ENCODE results near the gene TBC1D5.

TBC1D5 gene

DNA sequence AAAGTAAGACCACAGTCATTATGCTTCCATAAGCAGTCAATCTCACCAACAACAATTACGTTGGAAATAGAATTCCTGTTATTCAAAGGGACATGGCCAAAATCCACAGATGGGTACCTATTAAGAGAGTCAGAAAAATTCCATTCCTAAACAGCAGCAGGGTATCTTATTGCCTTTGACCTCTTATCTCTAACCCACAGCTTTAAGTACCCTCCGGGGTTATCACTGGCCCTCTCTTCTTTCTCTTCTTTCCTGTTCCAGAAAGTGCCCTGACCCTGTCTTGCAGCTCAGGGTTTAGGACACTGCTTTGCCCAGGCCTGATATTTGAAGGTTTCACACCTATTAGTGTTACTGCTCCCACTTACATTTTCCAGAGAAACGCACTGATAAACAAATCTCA lies 428.7 kb downstream of the TBC1D5 start:
- DNase-seq (ENCODE audit: low read depth, low spot score), result no peak
- Histone ChIP-seq H3K27ac (ENCODE audit: low read length) (no peak overlapping the region), H3K9me3 (ENCODE audit: control insufficient read depth, insufficient read depth, low read length) (no peaks in the 10 kb centered on the region), H3K36me3 (ENCODE audit: control insufficient read depth, insufficient read depth, low read length) (no peaks in the 10 kb centered on the region), H3K27me3 (ENCODE audit: control insufficient read depth, insufficient read depth, low read length) (no peaks in the 10 kb centered on the region), H3K4me1 (ENCODE audit: control insufficient read depth, insufficient read depth, low read length) (no peaks in the 10 kb centered on the region), H3K4me3 (ENCODE audit: low read length) (no peak overlapping the region)
- WGBS (ENCODE audit: insufficient coverage, insufficient read length), result no CpG with 5 or more reads among the region's 3 CpGs

DNA sequence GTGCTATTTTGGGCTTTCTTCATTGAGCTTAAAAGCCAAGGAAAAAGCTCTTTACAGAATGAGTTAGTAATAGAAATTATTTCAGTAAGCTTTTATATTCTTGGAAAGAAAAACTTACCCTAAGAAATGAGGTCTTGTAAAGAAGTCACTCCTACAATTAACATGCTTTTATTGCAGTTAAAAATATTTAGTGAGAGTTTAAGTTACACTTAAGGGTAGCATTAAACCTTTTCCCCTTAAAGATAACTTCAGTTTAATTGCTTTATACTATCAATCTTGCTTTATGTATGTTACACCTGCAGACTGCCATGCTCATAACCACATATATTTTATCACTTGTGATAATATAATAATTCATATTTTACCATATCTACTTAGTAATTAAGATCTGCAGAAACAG lies 431.4 kb downstream of the TBC1D5 start:
- H3K4me1 ChIP-seq (ENCODE audit: control insufficient read depth, insufficient read depth, low read length), result no peaks in the 10 kb centered on the region

DNA sequence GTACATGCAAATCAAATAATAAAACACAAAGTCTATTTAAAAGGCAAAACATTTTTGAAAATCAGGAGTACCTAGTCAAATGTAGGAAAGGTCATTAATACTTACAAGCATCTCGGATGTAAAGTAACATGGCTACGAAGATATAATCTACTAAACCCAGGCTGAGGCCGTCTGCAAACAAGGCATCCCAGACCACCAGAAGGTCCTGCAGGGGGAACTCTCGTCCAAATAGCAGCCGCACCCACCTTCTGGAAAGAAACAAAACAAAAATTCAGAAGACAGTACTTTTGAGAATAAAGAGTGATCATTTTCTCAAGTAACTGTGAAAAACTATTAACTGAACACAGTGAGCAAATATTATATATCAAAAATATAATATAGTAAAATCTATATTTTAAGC lies 434.5 kb downstream of the TBC1D5 start:
- no peak for DNase-seq (ENCODE audit: low read depth, low spot score)
- no CpG with 5 or more reads among the region's 5 CpGs for WGBS (ENCODE audit: insufficient coverage, insufficient read length)
- H3K4me1 ChIP-seq (ENCODE audit: control insufficient read depth, insufficient read depth, low read length), result no peaks in the 10 kb centered on the region
- no peaks in the 10 kb centered on the region for H3K9me3 ChIP-seq (ENCODE audit: control insufficient read depth, insufficient read depth, low read length)
- H3K4me3 ChIP-seq (ENCODE audit: low read length), result no peak overlapping the region
- H3K36me3 ChIP-seq (ENCODE audit: control insufficient read depth, insufficient read depth, low read length), result no peaks in the 10 kb centered on the region
- no peak overlapping the region for H3K27ac ChIP-seq (ENCODE audit: low read length)
- H3K27me3 ChIP-seq (ENCODE audit: control insufficient read depth, insufficient read depth, low read length), result no peaks in the 10 kb centered on the region

More for the DNA sequence above, 431.4 kb downstream of the TBC1D5 start:
- H3K36me3 ChIP-seq (ENCODE audit: control insufficient read depth, insufficient read depth, low read length), result no peaks in the 10 kb centered on the region
- no peaks in the 10 kb centered on the region for H3K9me3 ChIP-seq (ENCODE audit: control insufficient read depth, insufficient read depth, low read length)
- no peaks in the 10 kb centered on the region for H3K27me3 ChIP-seq (ENCODE audit: control insufficient read depth, insufficient read depth, low read length)
- no peak for DNase-seq (ENCODE audit: low read depth, low spot score)
- no peak overlapping the region for H3K4me3 ChIP-seq (ENCODE audit: low read length)
- no peak overlapping the region for H3K27ac ChIP-seq (ENCODE audit: low read length)

DNA sequence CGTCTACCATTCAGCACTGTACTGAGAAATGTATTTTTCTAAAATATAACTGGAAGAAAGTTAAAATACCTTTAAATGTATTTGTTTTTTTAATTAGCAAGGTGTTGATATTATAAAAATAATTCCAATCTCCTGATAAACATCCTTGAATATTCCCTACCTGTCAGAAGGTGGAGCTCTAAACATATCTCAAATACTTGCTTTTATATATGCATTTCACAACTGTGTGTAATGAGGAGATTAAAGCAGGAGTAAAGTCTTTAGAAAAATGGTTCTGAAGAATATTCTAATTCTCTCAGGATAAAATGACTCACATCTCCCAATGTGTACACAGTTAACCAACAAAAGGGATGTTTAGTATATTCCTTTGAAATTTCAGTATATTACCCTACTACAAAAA lies 434.9 kb downstream of the TBC1D5 start:
- Histone ChIP-seq H3K9me3 (ENCODE audit: control insufficient read depth, insufficient read depth, low read length) (no peaks in the 10 kb centered on the region), H3K27me3 (ENCODE audit: control insufficient read depth, insufficient read depth, low read length) (no peaks in the 10 kb centered on the region), H3K36me3 (ENCODE audit: control insufficient read depth, insufficient read depth, low read length) (no peaks in the 10 kb centered on the region), H3K27ac (ENCODE audit: low read length) (no peak overlapping the region), H3K4me1 (ENCODE audit: control insufficient read depth, insufficient read depth, low read length) (no peaks in the 10 kb centered on the region), H3K4me3 (ENCODE audit: low read length) (no peak overlapping the region)
- no CpG with 5 or more reads among the region's 1 CpG for WGBS (ENCODE audit: insufficient coverage, insufficient read length)
- no peak for DNase-seq (ENCODE audit: low read depth, low spot score)

DNA sequence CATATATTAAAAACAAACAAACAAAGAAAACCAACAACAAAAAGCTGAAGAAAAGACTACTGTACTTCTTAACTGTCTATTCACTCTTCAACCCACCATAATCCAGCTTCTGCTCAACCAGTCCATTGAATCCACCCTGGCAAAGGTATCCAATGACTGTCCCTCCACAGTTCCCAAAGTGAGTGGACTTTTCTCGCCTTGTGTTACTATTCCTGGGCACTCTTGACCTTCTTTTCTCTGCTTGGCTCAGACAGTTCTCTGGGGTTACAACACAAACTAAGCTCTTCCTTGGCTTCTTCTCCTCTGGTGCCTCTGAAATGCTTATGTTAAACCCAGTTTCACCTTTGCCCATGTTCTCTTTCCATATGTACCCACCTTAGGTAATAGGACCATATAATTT lies 437.5 kb downstream of the TBC1D5 start:
- H3K9me3 ChIP-seq (ENCODE audit: control insufficient read depth, insufficient read depth, low read length), result no peaks in the 10 kb centered on the region
- DNase-seq (ENCODE audit: low read depth, low spot score), result no peak
- H3K36me3 ChIP-seq (ENCODE audit: control insufficient read depth, insufficient read depth, low read length), result no peaks in the 10 kb centered on the region
- H3K4me3 ChIP-seq (ENCODE audit: low read length), result no peak overlapping the region
- no peaks in the 10 kb centered on the region for H3K4me1 ChIP-seq (ENCODE audit: control insufficient read depth, insufficient read depth, low read length)
- H3K27ac ChIP-seq (ENCODE audit: low read length), result no peak overlapping the region
- no CpG with 5 or more reads among the region's 1 CpG for WGBS (ENCODE audit: insufficient coverage, insufficient read length)
- H3K27me3 ChIP-seq (ENCODE audit: control insufficient read depth, insufficient read depth, low read length), result no peaks in the 10 kb centered on the region

DNA sequence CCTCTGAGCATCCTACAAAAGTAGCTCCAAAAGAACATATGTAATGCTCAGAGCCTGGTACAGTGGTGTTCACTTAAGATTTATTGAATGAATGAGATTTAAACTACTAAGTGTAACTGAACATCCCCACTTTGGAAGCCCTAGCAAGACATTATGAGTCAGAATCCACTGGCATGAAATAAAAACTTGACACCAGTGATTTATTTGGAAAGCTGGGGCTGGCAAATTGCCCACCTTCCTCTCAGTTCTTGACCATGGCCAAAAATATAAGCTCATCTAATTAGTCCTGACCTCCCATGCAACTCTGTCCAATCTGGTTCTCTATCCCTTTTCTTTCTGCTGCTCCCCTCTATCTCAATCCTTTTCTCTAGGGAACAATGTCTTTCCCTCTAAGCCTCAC lies 439.7 kb downstream of the TBC1D5 start:
- H3K9me3 ChIP-seq (ENCODE audit: control insufficient read depth, insufficient read depth, low read length), result no peaks in the 10 kb centered on the region
- H3K4me1 ChIP-seq (ENCODE audit: control insufficient read depth, insufficient read depth, low read length), result no peaks in the 10 kb centered on the region
- no peak for DNase-seq (ENCODE audit: low read depth, low spot score)
- no peak overlapping the region for H3K27ac ChIP-seq (ENCODE audit: low read length)
- no peaks in the 10 kb centered on the region for H3K27me3 ChIP-seq (ENCODE audit: control insufficient read depth, insufficient read depth, low read length)
- H3K4me3 ChIP-seq (ENCODE audit: low read length), result no peak overlapping the region
- no peaks in the 10 kb centered on the region for H3K36me3 ChIP-seq (ENCODE audit: control insufficient read depth, insufficient read depth, low read length)

DNA sequence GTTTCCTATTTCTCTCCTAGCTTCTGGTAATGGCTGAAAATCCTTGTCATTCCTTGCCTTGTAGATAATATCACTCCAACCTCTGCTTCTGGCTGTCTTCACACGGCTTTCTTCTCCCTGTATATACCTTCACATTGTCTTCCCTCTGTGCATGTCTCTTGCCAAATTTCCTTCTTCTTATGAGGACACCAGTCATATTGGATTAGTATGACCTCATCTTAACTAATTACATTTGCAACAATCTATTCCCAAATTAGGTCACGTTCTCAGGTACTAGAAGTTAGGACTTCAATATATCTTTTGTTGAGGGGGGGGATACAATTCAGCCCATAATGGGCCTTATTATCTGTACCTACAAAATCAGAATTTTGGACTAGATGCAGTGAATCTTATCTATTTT lies 440.3 kb downstream of the TBC1D5 start:
- no CpG with 5 or more reads among the region's 2 CpGs for WGBS (ENCODE audit: insufficient coverage, insufficient read length)
- Histone ChIP-seq H3K4me3 (ENCODE audit: low read length) (no peak overlapping the region), H3K27ac (ENCODE audit: low read length) (no peak overlapping the region), H3K36me3 (ENCODE audit: control insufficient read depth, insufficient read depth, low read length) (no peaks in the 10 kb centered on the region), H3K4me1 (ENCODE audit: control insufficient read depth, insufficient read depth, low read length) (no peaks in the 10 kb centered on the region), H3K27me3 (ENCODE audit: control insufficient read depth, insufficient read depth, low read length) (no peaks in the 10 kb centered on the region), H3K9me3 (ENCODE audit: control insufficient read depth, insufficient read depth, low read length) (no peaks in the 10 kb centered on the region)
- DNase-seq (ENCODE audit: low read depth, low spot score), result no peak

DNA sequence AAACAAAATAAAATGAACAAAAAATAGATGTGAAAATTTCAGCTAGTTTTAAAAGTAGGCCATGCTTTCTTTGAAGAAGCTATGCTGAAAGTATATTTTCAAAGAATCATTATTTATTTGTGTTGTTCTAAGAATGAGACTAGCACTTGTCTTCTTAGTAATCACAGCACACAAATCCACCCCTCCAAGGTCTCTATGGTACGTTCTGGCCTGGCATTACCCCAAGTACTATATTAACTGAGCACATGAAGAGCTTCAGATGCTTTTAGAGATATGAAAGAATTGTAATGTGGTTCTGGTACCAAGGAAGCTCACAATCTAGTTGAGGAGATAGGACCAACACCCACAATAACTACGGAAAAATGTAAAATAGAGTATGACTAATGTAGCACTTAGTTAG lies 441.2 kb downstream of the TBC1D5 start:
- H3K27me3 ChIP-seq (ENCODE audit: control insufficient read depth, insufficient read depth, low read length), result no peaks in the 10 kb centered on the region
- no peaks in the 10 kb centered on the region for H3K9me3 ChIP-seq (ENCODE audit: control insufficient read depth, insufficient read depth, low read length)
- H3K27ac ChIP-seq (ENCODE audit: low read length), result no peak overlapping the region
- no peaks in the 10 kb centered on the region for H3K4me1 ChIP-seq (ENCODE audit: control insufficient read depth, insufficient read depth, low read length)
- H3K36me3 ChIP-seq (ENCODE audit: control insufficient read depth, insufficient read depth, low read length), result no peaks in the 10 kb centered on the region
- no peak for DNase-seq (ENCODE audit: low read depth, low spot score)
- no peak overlapping the region for H3K4me3 ChIP-seq (ENCODE audit: low read length)
- WGBS (ENCODE audit: insufficient coverage, insufficient read length), result no CpG with 5 or more reads among the region's 2 CpGs

DNA sequence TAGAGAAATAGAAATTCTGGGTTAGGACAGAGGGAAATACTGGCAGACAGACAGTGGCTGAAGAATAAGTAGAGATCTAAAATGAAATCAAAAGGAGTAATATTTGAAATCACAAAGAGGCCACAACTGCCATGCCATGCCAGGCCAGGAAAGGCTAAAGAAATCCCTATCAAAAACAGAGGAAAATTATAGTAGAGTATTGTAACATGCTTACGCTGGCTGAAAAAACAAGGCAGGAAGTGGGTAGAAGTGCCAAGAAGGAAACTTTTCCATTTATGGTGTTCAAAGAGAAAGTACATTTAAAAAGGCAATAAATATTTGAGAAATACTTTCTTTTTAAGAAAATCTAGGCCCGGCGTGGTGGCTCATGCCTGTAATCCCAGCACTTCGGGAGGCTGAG lies 442.0 kb downstream of the TBC1D5 start:
- Histone ChIP-seq H3K4me3 (ENCODE audit: low read length) (no peak overlapping the region), H3K27me3 (ENCODE audit: control insufficient read depth, insufficient read depth, low read length) (no peaks in the 10 kb centered on the region), H3K27ac (ENCODE audit: low read length) (no peak overlapping the region), H3K9me3 (ENCODE audit: control insufficient read depth, insufficient read depth, low read length) (no peaks in the 10 kb centered on the region), H3K36me3 (ENCODE audit: control insufficient read depth, insufficient read depth, low read length) (no peaks in the 10 kb centered on the region), H3K4me1 (ENCODE audit: control insufficient read depth, insufficient read depth, low read length) (no peaks in the 10 kb centered on the region)
- DNase-seq (ENCODE audit: low read depth, low spot score), result no peak
- no CpG with 5 or more reads among the region's 4 CpGs for WGBS (ENCODE audit: insufficient coverage, insufficient read length)

DNA sequence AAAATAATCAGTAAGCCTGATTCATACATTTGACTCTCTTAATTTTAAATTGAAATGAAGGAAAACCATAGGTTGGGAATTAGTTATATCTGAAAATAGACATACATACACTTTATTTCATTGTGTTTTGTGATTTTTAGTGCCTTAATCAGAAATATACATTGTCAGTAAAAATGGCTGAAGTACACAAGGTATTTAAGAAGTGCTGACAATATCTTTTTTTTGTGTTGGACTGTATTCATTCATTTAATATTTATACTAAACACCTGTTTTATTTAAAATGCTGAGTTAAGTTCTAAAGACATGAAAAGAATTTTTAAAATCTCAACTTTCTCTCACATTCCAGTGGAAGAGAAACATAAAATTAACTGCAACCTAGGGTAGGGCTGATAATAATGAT lies 444.4 kb downstream of the TBC1D5 start:
- Histone ChIP-seq H3K4me3 (ENCODE audit: low read length) (no peak overlapping the region), H3K4me1 (ENCODE audit: control insufficient read depth, insufficient read depth, low read length) (no peaks in the 10 kb centered on the region), H3K36me3 (ENCODE audit: control insufficient read depth, insufficient read depth, low read length) (no peaks in the 10 kb centered on the region), H3K27me3 (ENCODE audit: control insufficient read depth, insufficient read depth, low read length) (no peaks in the 10 kb centered on the region), H3K27ac (ENCODE audit: low read length) (no peak overlapping the region), H3K9me3 (ENCODE audit: control insufficient read depth, insufficient read depth, low read length) (no peaks in the 10 kb centered on the region)
- DNase-seq (ENCODE audit: low read depth, low spot score), result no peak

DNA sequence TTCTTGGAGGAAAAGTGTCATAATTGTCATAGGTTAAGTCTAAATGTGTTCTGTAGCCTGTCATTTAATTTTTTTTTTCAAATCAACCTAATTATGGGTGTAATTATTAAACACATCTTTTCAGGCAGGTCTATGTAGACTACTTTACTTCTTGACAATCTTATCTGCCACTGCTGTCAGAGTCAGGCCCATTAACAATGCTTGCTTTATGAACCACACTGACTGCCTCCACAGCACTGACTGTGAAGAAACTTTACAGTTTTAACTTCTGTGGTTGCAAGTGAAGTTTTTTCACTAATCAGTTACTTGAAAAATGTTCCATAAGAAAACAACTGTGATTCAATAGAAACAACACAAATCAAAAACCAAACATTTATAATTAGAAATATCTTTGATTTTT lies 449.9 kb downstream of the TBC1D5 start:
- DNase-seq (ENCODE audit: low read depth, low spot score), result no peak

DNA sequence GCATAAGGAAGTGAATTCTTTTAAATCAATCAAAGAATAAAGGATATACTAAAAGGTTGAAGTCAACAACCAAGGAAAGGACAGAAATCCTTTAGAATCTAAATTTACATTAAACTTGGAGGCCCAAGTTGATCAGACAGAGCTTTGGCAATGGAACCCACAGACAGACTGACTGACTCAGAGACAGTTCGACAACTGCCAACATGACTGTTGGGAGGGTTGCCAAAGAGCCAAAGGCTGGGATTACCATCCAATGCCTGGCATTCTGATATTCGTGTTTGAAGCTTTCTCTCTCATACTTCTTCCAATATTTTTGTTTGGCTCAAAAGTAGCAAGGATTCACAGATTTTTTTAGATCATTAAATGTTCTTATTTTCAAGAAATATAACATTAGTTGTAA lies 451.5 kb downstream of the TBC1D5 start:
- Histone ChIP-seq H3K27ac (ENCODE audit: low read length) (no peak overlapping the region), H3K27me3 (ENCODE audit: control insufficient read depth, insufficient read depth, low read length) (no peaks in the 10 kb centered on the region), H3K4me3 (ENCODE audit: low read length) (no peak overlapping the region), H3K9me3 (ENCODE audit: control insufficient read depth, insufficient read depth, low read length) (no peaks in the 10 kb centered on the region), H3K36me3 (ENCODE audit: control insufficient read depth, insufficient read depth, low read length) (no peaks in the 10 kb centered on the region), H3K4me1 (ENCODE audit: control insufficient read depth, insufficient read depth, low read length) (no peaks in the 10 kb centered on the region)
- WGBS (ENCODE audit: insufficient coverage, insufficient read length), result no CpG with 5 or more reads among the region's 2 CpGs
- no peak for DNase-seq (ENCODE audit: low read depth, low spot score)

More for the DNA sequence above, 449.9 kb downstream of the TBC1D5 start:
- Histone ChIP-seq H3K27ac (ENCODE audit: low read length) (no peak overlapping the region), H3K9me3 (ENCODE audit: control insufficient read depth, insufficient read depth, low read length) (no peaks in the 10 kb centered on the region), H3K27me3 (ENCODE audit: control insufficient read depth, insufficient read depth, low read length) (no peaks in the 10 kb centered on the region), H3K4me1 (ENCODE audit: control insufficient read depth, insufficient read depth, low read length) (no peaks in the 10 kb centered on the region), H3K36me3 (ENCODE audit: control insufficient read depth, insufficient read depth, low read length) (no peaks in the 10 kb centered on the region), H3K4me3 (ENCODE audit: low read length) (no peak overlapping the region)

All from iPS DF 6.9 (cell line).